Brain microvascular endothelial cell (primary cell): Measurements from ENCODE around the gene FHIP1B.

Source experiments
- DNase-seq: peaks from one replicate; pipeline ENCODE4 v3.0.0-alpha.2; 2020
- H3K27ac ChIP-seq: fragments of 250-450 bp; sonication (Bioruptor Pico); 2 replicates; pipeline ENCODE4 v1.5.1; 2020; ENCODE audit warnings: mild to moderate bottlenecking, moderate library complexity
- H3K27me3 ChIP-seq: fragments of 250-450 bp; sonication (Bioruptor Pico); replicated peaks from 2 replicates; pipeline ENCODE4 v1.5.1; 2020; ENCODE audit warnings: mild to moderate bottlenecking
- H3K36me3 ChIP-seq: fragments of 250-450 bp; sonication (Bioruptor Pico); replicated peaks from 2 replicates; pipeline ENCODE4 v1.5.1; 2020; ENCODE audit warnings: mild to moderate bottlenecking
- H3K4me3 ChIP-seq: 2 replicates; pipeline ENCODE4 v1.5.1; 2011; ENCODE audit warnings: low read depth, mild to moderate bottlenecking, control low read depth, low read length, moderate library complexity
- CTCF ChIP-seq: IDR thresholded peaks from 2 replicates; pipeline ENCODE4 v1.5.1; 2011; ENCODE audit warnings: low read depth, mild to moderate bottlenecking, moderate library complexity, low read length, control low read depth, inconsistent platforms; ENCODE audit errors: missing control alignments
- in situ Hi-C: cut with HindIII; loops from 2 replicates; pipeline ENCODE4 v1.10.0; 2017; ENCODE audit warnings: low sequenced_read_pairs, low pct_ligation_motif_present

Gene FHIP1B

GRCh38 chr11:6245536-6245935 lies 11.1 kb upstream of the FHIP1B start:
- H3K36me3 ChIP-seq, result no peaks in the 10 kb centered on the region
- DNase-seq, result no peak
- H3K4me3 ChIP-seq, result no peak overlapping the region
- no peak for TF ChIP-seq CTCF
- H3K27ac ChIP-seq, result no peak overlapping the region
- in situ Hi-C loops, result no loop called here
- no peaks in the 10 kb centered on the region for H3K27me3 ChIP-seq

- DNase-seq, result no peak
- in situ Hi-C loops, result no loop called here
- no peak overlapping the region for H3K27ac ChIP-seq
- no peak for TF ChIP-seq CTCF
- H3K27me3 ChIP-seq, result no peaks in the 10 kb centered on the region
- no peak overlapping the region for H3K4me3 ChIP-seq
- H3K36me3 ChIP-seq, result no peaks in the 10 kb centered on the region
Measured at GRCh38 chr11:6241316-6241715, 6.9 kb upstream of the FHIP1B start.

GRCh38 chr11:6240781-6241180 lies 6.3 kb upstream of the FHIP1B start:
- Histone ChIP-seq H3K4me3 (no peak overlapping the region), H3K36me3 (no peaks in the 10 kb centered on the region), H3K27me3 (no peaks in the 10 kb centered on the region), H3K27ac (no peak overlapping the region)
- TF ChIP-seq CTCF, result no peak
- no peak for DNase-seq
- in situ Hi-C loops, result no loop called here

- no peak for DNase-seq
- Histone ChIP-seq H3K27ac (no peak overlapping the region), H3K36me3 (no peaks in the 10 kb centered on the region), H3K4me3 (no peak overlapping the region), H3K27me3 (no peaks in the 10 kb centered on the region)
- no peak for TF ChIP-seq CTCF
- in situ Hi-C loops, result no loop called here
Measured at GRCh38 chr11:6240139-6240538, 5.7 kb upstream of the FHIP1B start.

- Histone ChIP-seq H3K27me3 (no peaks in the 10 kb centered on the region), H3K36me3 (no peaks in the 10 kb centered on the region), H3K4me3 (no peak within 1 kb of the TSS), H3K27ac (no peak within 1 kb of the TSS)
- in situ Hi-C loops, result no loop called here
- no peak for DNase-seq
- no peak for TF ChIP-seq CTCF
Measured at GRCh38 chr11:6238902-6239301, 4.5 kb upstream of the FHIP1B start, which contains the start of gene CNGA4. Gene CNGA4, plus strand, starts transcription at chr11:6239089. Its CDS starts 118 bp downstream, at chr11:6239207.

GRCh38 chr11:6237761-6238302 lies 3.4 kb upstream of the FHIP1B start:
- no peak for TF ChIP-seq CTCF
- H3K27me3 ChIP-seq, result no peaks in the 10 kb centered on the region
- in situ Hi-C loops, result no loop called here
- no peak for DNase-seq
- H3K27ac ChIP-seq, result no peak overlapping the region
- H3K4me3 ChIP-seq, result no peak overlapping the region
- no peaks in the 10 kb centered on the region for H3K36me3 ChIP-seq
